Hepatocyte (in vitro differentiated cells): ENCODE results near the gene OSCAR. TPM values are rescaled to one million over a fixed set of nuclear protein-coding genes. Genes with fewer than 3 reads are reported as not detected.

Experiments used
- DNase-seq: peaks from one replicate; pipeline ENCODE4 v3.0.0-alpha.2; 2016; ENCODE audit warnings: low spot score
- H2AFZ ChIP-seq: fragments of 200-600 bp; sonication (generic); 2 replicates; pipeline ENCODE4 v1.6.0; 2016; ENCODE audit warnings: antibody characterized with exemption, mild to moderate bottlenecking
- H3K27ac ChIP-seq: fragments of 200-600 bp; sonication (generic); 2 replicates; pipeline ENCODE4 v1.5.1; 2016; ENCODE audit warnings: mild to moderate bottlenecking
- H3K27me3 ChIP-seq: fragments of 200-600 bp; sonication (generic); 2 replicates; pipeline ENCODE4 v1.6.1; 2016
- H3K36me3 ChIP-seq: fragments of 200-600 bp; sonication (generic); replicated peaks from 2 replicates; pipeline ENCODE4 v1.5.1; 2016; ENCODE audit warnings: low read depth; ENCODE audit not compliant: insufficient read depth
- H3K4me1 ChIP-seq: fragments of 200-600 bp; sonication (generic); 2 replicates; pipeline ENCODE4 v1.5.1; 2016; ENCODE audit warnings: mild to moderate bottlenecking, moderate library complexity; ENCODE audit not compliant: insufficient read depth
- H3K4me2 ChIP-seq: fragments of 200-600 bp; sonication (generic); 2 replicates; pipeline ENCODE4 v1.6.0; 2016
- H3K4me3 ChIP-seq: fragments of 200-600 bp; sonication (generic); 2 replicates; pipeline ENCODE4 v1.5.1; 2016; ENCODE audit warnings: mild to moderate bottlenecking
- H3K79me2 ChIP-seq: fragments of 200-600 bp; sonication (generic); 2 replicates; pipeline ENCODE4 v1.6.0; 2017; ENCODE audit warnings: mild to moderate bottlenecking
- H3K9me2 ChIP-seq: fragments of 200-600 bp; sonication (generic); replicated peaks from 2 replicates; pipeline ENCODE4 v1.6.0; 2017; ENCODE audit warnings: mild to moderate bottlenecking; ENCODE audit not compliant: insufficient read depth
- H3K9me3 ChIP-seq: fragments of 200-600 bp; sonication (generic); 2 replicates; pipeline ENCODE4 v1.5.1; 2016; ENCODE audit warnings: low read depth, mild to moderate bottlenecking
- H4K20me1 ChIP-seq: fragments of 200-600 bp; sonication (generic); 2 replicates; pipeline ENCODE4 v1.6.0; 2016; ENCODE audit warnings: mild to moderate bottlenecking; ENCODE audit not compliant: insufficient read depth, poor library complexity, severe bottlenecking
- EZH2 ChIP-seq: fragments of 200-600 bp; sonication (generic); IDR thresholded peaks from 2 replicates; pipeline ENCODE4 v1.6.1; 2016; ENCODE audit warnings: antibody characterized with exemption, mild to moderate bottlenecking, borderline replicate concordance
- EZH2phosphoT487 ChIP-seq: fragments of 200-600 bp; sonication (generic); IDR thresholded peaks from one replicate; pipeline ENCODE4 v1.6.1; 2018; ENCODE audit warnings: antibody characterized with exemption, mild to moderate bottlenecking, low read depth, moderate library complexity; ENCODE audit not compliant: unreplicated experiment, severe bottlenecking
- WGBS: methylation state at CpG from one replicate; pipeline ENCODE4 v1.1.6; 2016; ENCODE audit warnings: low lambda C conversion rate; ENCODE audit errors: missing lambda C conversion rate; 5-methylcytosine and 5-hydroxymethylcytosine counted together
- polyA plus RNA-seq: library from polyadenylated mRNA; unstranded; fragments of >200 nt; fragmentation: Nextera tagmentation; extraction: Ambion mirVana; gene quantifications from 2 replicates; pipeline ENCODE4 v1.2.1, GENCODE V29; 2016
- total RNA-seq: library from RNA; depleted of rRNA; stranded (reverse); fragments of >200 nt; gene quantifications from 2 replicates; pipeline ENCODE4 v1.2.3, GENCODE V29; 2014
- TF ChIP-seq, protein P1 (sequence below): fragments of 200-600 bp; sonication (generic); IDR thresholded peaks from 2 replicates; pipeline ENCODE4 v1.5.1; 2016; ENCODE audit warnings: antibody characterized with exemption, mild to moderate bottlenecking; ENCODE audit not compliant: poor library complexity

OSCAR gene
- total and polyA plus RNA-seq, 2 experiments from 2014 or later, result 0.16 TPM; not detected in 1

DNA sequence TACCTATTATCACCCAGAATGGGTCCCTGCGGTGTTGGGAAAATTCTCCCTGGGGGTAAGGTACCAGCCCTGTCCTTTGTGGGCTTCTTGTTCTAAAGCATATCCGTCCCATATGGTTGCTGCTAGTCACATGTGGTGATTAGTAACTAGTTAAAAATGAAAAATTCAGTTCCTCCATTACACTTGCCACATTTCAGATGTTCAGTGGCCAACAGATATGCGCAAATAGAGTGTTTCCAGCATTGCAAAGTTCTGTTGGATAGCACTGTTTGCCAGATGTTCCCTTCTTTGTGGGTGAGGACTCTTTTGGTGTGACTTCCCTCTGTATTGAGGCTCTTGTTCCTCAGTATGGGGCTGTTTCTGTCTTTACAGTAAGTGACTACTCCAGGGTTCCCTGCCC lies 40.8 kb upstream of the OSCAR start:
- peaks cover 4% of the 10 kb centered on the region for H3K4me1 ChIP-seq
- no peaks in the 10 kb centered on the region for H3K9me3 ChIP-seq
- H3K27me3 ChIP-seq, result no peaks in the 10 kb centered on the region
- H4K20me1 ChIP-seq, result peaks cover 57% of the 10 kb centered on the region
- H3K36me3 ChIP-seq, result peaks cover 7% of the 10 kb centered on the region
- WGBS, result 92% methylated on average over 3 of the region's 3 CpGs
- H3K79me2 ChIP-seq, result peaks cover 51% of the 10 kb centered on the region
- TF ChIP-seq, protein P1, sequence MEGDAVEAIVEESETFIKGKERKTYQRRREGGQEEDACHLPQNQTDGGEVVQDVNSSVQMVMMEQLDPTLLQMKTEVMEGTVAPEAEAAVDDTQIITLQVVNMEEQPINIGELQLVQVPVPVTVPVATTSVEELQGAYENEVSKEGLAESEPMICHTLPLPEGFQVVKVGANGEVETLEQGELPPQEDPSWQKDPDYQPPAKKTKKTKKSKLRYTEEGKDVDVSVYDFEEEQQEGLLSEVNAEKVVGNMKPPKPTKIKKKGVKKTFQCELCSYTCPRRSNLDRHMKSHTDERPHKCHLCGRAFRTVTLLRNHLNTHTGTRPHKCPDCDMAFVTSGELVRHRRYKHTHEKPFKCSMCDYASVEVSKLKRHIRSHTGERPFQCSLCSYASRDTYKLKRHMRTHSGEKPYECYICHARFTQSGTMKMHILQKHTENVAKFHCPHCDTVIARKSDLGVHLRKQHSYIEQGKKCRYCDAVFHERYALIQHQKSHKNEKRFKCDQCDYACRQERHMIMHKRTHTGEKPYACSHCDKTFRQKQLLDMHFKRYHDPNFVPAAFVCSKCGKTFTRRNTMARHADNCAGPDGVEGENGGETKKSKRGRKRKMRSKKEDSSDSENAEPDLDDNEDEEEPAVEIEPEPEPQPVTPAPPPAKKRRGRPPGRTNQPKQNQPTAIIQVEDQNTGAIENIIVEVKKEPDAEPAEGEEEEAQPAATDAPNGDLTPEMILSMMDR, result no peak
- no peak for TF ChIP-seq EZH2
- TF ChIP-seq EZH2phosphoT487, result no peak
- no peak overlapping the region for H3K4me3 ChIP-seq
- no peak overlapping the region for H3K27ac ChIP-seq
- H3K4me2 ChIP-seq, result no peak overlapping the region
- H3K9me2 ChIP-seq, result no peaks in the 10 kb centered on the region
- no peak overlapping the region for H2AFZ ChIP-seq
- DNase-seq, result no peak

DNA sequence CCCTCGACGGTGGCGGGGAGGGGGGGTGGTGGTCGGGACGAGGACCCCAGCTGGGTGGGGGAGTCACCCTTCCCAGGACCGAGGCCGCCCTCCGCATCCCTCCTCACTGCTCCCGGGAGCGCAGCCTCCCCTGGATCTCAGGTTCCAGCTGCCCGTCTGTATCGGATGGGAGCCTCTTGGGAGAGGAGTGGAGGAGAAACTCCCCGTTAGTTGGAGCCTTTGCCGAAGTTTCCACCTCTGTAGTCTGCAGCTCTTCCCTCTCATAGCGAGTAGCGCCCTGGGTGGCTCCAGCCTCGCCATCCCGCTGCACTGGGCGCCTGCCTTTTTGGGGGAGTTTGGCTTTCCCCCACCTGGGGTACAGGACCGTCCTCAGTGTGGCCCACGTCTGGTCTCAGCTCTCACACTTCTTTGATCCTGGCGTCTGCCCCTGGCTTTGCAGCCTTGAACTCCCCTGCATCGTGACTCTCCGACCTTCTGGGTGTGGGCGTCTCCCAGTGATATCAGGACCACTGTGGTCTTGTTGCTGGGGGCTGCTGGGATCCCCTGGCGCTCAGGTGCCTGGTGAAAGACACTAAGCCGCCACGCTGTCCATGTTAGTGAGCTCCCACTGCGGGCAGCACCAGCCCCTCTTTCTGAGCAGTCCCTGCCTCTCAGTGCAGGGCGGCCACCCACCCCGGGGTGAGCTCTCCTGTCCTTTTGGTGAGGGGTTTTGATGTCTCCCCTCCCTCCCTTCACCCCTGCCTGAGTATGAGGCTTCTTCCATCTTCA lies 38.1 kb upstream of the OSCAR start:
- WGBS, result 29% methylated on average over 30 of the region's 31 CpGs
- H3K27ac ChIP-seq, result no peak overlapping the region
- peak overlapping the region; percentile 94 for H3K4me2 ChIP-seq
- H4K20me1 ChIP-seq, result peaks cover 53% of the 10 kb centered on the region
- H3K4me1 ChIP-seq, result peaks cover 11% of the 10 kb centered on the region
- no peaks in the 10 kb centered on the region for H3K27me3 ChIP-seq
- DNase-seq, result peak; percentile 28
- TF ChIP-seq, protein P1, result no peak
- TF ChIP-seq EZH2 (no peak), EZH2phosphoT487 (no peak)
- H3K9me3 ChIP-seq, result no peaks in the 10 kb centered on the region
- H2AFZ ChIP-seq, result no peak overlapping the region
- H3K79me2 ChIP-seq, result peaks cover 51% of the 10 kb centered on the region
- peak overlapping the region; percentile 32 for H3K4me3 ChIP-seq
- peaks cover 4% of the 10 kb centered on the region for H3K36me3 ChIP-seq
- H3K9me2 ChIP-seq, result no peaks in the 10 kb centered on the region

DNA sequence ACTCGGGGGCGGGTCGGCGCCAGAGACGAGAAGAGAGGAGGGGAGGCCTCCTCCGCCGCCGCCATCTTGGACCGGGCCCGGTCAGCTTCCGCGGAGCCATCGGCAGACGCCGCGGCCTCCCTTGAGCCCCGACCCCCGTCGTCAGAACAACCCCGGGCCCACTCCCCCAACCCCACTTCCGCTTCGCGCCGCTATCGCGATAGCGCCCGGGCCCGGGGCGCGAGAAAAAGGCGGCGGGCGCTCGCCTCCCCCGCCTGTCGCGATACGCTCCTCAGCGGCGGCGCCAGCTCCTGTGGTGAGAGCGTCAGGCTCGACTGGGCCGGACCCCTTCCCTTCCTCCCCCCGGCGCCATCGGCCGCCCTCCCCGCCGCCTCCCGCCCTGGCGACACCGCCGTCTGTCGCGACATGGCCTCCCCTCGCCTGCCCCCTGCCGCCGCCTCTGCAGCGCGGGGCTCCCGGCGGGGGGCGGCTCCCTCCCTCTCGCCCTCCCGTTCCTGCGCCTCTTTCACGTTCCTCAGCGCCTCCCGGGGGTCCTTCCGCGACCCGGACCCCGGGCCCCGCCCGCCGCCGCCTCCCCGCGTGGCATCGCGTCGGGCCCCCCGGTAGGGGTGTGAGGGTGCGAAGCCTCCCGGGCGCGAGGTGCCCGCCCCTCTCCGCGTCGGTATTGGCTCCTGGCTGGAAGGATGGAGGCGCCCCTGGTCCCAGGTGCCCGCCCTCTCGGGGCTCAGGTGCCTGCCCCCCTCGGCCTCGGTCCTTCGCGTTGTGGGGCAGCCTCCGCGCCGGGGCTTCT lies 37.3 kb upstream of the OSCAR start, which contains the start of gene CNOT3:
TSS of gene CNOT3 (plus strand) at position 64 of the 790 bp plus-strand sequence. CDS start 5,217 bp downstream, outside the sequence.
- Histone ChIP-seq H3K4me1 (peaks cover 11% of the 10 kb centered on the region), H3K27me3 (no peaks in the 10 kb centered on the region), H4K20me1 (peaks cover 49% of the 10 kb centered on the region), H3K4me2 (peak within 1 kb of the TSS; percentile 94), H3K4me3 (peak within 1 kb of the TSS; percentile 32), H3K36me3 (no peaks in the 10 kb centered on the region), H3K9me3 (no peaks in the 10 kb centered on the region), H3K79me2 (peaks cover 51% of the 10 kb centered on the region), H3K27ac (peak within 1 kb of the TSS; percentile 76), H2AFZ (peak within 1 kb of the TSS; percentile 21), H3K9me2 (no peaks in the 10 kb centered on the region)
- TF ChIP-seq, protein P1, result peak; percentile 12
- TF ChIP-seq EZH2 (no peak), EZH2phosphoT487 (no peak)
- WGBS, result 0% methylated on average over 1 of the region's 103 CpGs
- peak; percentile 50 for DNase-seq
